Measurements from ENCODE around the gene KIF26A.

GRCh38 chr14:104138098-104138717 lies at the start of gene KIF26A:
- TF ChIP-seq CEBPB (IDR thresholded peaks at IDR 0.05; ENCODE audit: low read depth, low read length) (no peak), POLR2A (IDR thresholded peaks at IDR 0.05; ENCODE audit: low read depth, low read length) (no peak), RAD21 (IDR thresholded peaks at IDR 0.05; ENCODE audit: low read length) (no peak), CTCF (conservative IDR thresholded peaks at IDR 0.05; ENCODE audit: low read depth, low read length) (no peak)

Measured in IMR-90 (cell line).